Measurements from ENCODE around the gene PACS1.

The PACS1 gene

GRCh38 chr11:66192181-66192863 lies 122.2 kb downstream of the PACS1 start:
- no peak for TF ChIP-seq CTCF (IDR thresholded peaks at IDR 0.05; ENCODE audit: low read depth, low read length)
- no peak overlapping the region for H3K4me3 ChIP-seq (ENCODE audit: low read depth, low read length)

- H3K4me3 ChIP-seq (ENCODE audit: low read depth, low read length), result no peak overlapping the region
- no peak for TF ChIP-seq CTCF (IDR thresholded peaks at IDR 0.05; ENCODE audit: low read depth, low read length)
These were observed 124.3 kb downstream of the PACS1 start for GRCh38 chr11:66194391-66194790.

- no peak overlapping the region for H3K4me3 ChIP-seq (ENCODE audit: low read depth, low read length)
- TF ChIP-seq CTCF (IDR thresholded peaks at IDR 0.05; ENCODE audit: low read depth, low read length), result no peak
These were observed 125.8 kb downstream of the PACS1 start for GRCh38 chr11:66195867-66196266.

DNA sequence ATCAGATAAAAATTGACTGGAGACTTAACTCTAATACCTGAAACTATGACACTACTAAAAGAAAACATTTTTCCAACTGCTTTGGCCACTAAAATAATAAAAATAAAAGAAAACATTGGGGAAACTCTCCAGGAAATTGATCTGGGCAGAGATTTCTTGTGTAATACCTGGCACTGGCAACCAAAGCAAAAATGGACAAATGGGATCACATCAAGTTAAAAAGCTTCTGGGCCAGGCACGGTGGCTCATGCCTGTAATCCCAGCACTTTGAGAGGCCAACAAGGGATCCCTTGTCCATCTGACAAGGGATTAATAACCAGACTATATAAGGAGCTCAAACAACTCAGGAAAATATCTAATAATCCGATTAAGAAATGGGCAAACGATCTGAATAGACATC lies 133.8 kb downstream of the PACS1 start:
- no peak overlapping the region for H3K4me3 ChIP-seq (ENCODE audit: low read depth, low read length)

GRCh38 chr11:66204412-66204811 lies 134.3 kb downstream of the PACS1 start:
- H3K4me3 ChIP-seq (ENCODE audit: low read depth, low read length), result no peak overlapping the region
- no peak for TF ChIP-seq CTCF (IDR thresholded peaks at IDR 0.05; ENCODE audit: low read depth, low read length)

More for the DNA sequence above, 133.8 kb downstream of the PACS1 start:
- TF ChIP-seq CTCF (IDR thresholded peaks at IDR 0.05; ENCODE audit: low read depth, low read length), result no peak

- TF ChIP-seq CTCF (IDR thresholded peaks at IDR 0.05; ENCODE audit: low read depth, low read length), result no peak
- no peak overlapping the region for H3K4me3 ChIP-seq (ENCODE audit: low read depth, low read length)
These were observed 137.7 kb downstream of the PACS1 start for GRCh38 chr11:66207816-66208215.

DNA sequence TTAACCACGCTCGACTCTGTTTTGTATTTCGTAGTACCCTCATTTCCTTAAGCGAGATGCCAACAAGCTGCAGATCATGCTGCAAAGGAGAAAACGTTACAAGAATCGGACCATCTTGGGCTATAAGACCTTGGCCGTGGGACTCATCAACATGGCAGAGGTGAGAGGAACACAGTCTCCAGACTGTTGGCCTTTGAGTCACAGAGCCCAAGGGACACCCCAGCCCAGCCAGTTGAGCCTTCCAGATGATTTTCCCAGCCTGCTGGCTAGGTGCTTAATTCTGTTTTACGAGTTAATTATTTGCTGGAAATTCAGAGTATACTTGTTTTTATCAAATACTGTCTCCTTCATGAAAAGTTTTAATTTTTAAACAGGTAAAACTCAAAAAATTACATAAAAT lies 141.0 kb downstream of the PACS1 start:
- TF ChIP-seq CTCF (IDR thresholded peaks at IDR 0.05; ENCODE audit: low read depth, low read length), result no peak
- H3K4me3 ChIP-seq (ENCODE audit: low read depth, low read length), result no peak overlapping the region
